SHP77 (cell line): ENCODE results near the gene MCC.

ENCODE experiments used
- DNase-seq, 2 experiments: peaks; one replicate each; lab custom pipeline; 2025; lab: John Stamatoyannopoulos, UW

Gene MCC

DNA sequence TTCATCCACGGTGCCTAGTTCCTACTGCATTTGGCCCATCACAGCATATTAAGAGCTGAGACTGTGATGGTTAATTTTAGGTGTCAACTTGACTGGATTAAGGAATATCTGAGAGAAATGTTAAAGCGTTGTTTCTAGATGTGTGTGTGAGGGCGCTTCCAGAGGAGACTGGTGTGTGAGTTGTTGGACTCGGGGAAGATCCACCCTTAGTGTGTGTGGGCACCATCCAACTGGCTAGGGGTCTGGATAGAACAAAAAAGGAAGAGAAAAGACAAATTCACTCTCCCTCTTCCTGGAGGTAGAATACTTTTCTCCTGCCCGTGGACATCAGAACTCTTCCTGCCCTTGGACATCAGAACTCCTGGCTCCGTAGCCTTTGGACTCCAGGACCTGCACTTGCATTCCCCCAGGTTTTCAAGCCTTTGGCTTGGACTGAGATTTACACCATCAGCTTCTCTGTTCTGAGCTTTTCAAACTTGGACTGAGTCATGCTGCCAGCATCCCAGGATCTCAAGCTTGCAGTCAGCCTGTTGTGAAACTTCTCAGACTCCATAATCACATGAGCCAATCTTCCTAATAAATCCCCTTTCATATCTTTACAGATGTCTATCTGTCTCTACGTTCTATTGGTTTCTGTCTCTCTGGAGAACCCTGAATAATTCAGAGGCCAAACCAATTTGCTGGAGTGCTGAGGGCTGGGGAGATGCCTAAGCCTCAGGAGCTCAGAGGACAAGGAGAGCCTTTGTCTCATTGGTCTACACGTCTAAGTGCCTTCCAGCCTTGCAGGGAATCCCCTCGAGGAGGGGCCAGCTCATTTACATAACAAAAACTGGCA lies 347.2 kb downstream of the MCC start:
- DNase-seq: no peak

DNA sequence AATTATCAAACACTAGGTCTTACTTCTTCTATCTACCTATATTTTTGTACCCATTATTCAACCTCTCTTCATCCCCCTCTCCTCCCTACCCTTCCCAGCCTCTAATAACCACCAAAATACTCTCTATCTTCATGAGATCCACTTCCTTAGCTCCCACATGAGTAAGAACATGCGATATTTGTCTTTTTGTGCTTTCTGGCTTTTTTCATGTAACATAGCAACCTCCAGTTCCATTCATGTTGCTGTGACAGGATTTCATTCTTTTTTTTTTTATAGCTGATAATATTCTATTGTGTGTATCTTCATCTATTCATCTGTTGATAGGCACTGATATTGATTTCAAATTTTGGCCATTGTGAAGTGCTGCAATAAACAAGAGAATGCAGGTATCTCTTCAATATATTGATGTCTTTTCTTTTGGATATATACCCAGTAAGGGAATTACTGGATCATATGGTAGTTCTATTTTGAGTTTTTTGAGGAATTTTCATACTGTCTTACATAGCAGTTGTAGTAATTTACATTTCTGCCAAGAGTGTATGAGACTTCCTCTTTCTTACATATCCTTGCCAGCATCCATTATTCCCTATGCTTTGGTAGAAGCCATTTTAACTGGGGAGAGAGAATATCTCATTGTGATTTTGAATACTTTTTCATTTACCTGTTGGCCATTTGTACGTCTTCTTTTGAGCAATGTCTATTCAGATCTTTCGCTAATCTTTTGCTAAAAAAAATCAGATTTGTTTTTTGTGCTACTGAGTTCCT lies 354.9 kb downstream of the MCC start:
- DNase-seq: no peak

DNA sequence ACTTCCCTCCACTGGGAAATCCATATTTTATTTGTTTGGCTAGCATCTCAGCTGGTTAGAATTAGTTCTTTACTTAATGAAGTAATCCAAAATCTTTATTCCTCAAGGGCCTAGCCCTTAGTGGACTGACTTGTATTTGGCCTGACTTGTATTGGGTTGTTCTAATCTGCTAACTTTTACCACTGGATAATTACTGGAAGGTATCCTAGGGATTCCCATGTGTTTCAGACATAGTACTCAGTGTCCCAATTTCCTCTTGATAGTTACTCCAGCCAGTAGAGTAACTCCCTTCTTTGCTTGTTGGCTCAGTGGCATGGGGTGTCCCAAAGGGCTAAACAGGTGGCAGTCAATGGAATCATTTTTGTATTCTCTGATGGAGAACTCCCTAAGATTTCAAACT lies 355.7 kb downstream of the MCC start:
- DNase-seq: no peak

DNA sequence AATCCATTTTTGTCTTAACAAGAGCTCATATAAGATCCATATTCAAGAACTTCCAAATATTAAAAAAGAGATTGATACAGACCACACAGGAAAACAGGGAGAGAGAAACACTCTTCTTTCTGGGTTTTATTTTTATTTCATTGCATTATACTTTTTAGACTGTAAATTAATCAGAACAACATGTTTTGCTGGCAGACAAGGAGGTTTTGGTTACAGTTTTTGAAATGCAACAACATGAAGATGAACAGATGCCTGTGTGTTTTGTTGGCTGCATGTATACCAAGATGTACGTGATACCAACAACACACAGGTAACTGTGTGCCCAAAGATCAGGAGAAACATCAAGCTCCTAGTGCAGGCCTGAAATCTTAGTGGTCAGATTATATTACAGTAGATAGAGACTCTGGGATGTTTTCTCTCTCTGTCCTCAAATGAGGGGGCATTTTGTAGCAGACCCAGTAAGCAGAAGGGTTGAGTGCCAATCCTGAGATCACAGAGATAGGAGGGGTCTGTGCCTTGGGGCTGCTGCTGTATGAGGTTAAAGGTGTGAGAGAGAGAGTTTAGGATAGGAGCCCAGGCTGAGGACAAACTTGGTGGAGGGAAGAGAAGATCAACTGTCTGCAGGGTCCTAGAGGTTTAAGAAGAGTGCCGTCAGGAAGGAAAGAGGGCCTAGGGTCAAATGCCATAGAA lies 359.5 kb downstream of the MCC start:
- no peak for DNase-seq

DNA sequence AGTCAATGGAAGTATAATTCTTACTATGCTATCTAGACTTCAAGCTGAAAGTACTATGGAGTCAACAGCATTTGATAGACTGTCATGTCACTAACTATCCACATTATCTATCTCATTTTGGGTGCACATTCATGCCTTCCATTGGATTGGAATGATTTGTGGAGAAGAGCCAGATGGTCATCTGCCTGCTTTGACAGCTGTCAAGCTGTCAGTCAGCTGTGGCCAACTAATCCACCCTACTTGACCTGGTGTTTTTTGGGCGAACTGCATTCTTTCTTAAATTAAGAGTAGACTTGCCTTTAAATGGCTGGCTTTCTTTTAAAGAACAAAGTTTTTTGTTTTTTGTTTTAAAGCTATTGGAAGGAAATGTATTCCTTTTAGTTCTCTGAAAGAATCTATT lies 360.2 kb downstream of the MCC start:
- no peak for DNase-seq

DNA sequence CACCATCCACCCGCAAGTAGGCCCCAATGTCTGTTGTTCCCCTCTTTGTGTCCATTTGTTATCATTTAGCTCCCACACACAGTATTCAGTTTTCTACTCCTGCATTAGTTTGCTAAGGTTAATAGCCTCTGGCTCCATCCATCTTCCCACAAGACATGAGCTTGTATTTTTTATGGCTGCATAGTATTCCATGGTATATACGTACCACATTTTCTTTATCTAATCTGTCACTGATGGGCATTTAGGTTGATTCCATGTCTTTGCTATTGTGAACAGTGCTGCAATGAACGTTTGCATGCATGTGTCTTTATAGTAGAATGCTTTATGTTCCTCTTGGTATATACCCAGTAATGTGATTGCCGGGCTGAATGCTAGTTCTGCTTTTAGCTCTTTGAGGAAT lies 361.2 kb downstream of the MCC start:
- DNase-seq: no peak

DNA sequence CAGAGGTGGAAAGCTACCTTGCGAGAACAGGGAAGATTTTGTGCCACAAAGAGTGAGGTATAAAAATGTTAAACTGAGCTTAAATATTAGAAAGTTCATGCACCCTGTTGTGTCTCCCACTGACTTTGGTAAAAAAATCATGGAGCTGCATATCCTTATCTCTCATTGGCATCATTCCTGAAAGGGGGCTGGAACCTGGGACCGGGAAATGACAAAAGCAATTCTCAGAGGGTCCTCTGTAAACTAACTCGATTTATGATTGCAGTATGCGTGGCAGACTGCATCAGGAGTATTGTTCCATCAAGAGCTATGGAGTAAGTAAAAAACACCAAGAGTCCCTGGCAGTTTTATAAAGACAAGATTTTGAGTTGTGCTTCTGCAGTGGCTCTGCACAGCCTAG lies 362.9 kb downstream of the MCC start:
- no peak for DNase-seq

DNA sequence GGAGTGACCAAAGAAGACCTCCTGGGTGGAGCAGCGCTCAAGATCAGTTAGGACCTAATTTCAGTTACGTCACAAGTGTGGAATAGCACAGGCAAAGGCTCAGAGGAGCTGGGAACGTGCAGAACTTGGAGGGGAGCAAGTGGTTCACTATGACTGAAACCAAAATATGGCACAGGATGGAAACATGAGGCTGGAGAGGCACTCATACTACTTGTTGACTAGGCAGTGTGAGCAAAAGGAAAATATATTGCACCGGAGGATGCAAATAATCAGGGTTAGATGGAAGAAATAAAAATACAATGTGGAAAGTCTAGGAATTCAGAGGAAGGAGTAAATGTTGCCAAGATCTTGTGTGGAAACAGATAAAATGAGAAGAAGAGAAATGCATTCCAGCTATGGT lies 363.3 kb downstream of the MCC start:
- no peak for DNase-seq

DNA sequence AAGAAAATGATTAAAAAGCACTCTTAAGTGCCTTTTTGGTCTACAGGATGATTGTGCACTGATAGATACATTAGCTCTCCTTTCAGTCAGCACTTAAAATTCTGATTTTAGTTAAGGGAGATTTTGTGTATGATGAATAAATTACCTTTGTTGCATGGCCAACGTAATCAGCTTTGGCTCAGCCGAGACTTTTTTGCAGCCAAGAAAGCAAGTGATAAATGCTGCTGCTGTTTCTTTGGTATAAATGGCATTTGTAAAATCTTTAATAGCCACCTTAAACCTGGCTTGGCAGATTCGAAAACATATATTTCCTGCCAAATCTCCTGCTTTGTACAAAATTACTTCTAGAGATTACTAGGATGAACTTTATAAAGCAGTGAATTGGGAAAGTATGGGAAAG lies 364.0 kb downstream of the MCC start:
- DNase-seq: no peak

DNA sequence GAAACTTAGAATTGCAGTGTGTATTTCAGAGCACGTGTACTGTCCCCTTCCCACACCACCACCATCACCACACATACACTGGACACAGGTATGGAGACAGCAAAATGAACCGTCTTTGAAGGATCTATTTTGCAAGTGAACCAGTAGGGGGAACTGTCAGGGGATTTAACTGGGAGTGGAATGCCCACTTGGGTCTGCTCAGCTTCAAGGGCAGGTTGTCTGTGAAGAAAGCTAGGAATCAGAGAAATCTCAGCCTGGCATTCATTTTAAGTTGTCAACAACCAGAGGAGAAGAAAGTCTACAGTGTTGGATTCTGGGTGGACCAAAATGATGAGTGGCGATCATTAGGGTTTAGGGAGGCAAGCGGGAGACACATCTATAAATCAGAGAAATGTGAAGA lies 364.6 kb downstream of the MCC start:
- DNase-seq: peak in 1 of 2 experiments; percentile 4

DNA sequence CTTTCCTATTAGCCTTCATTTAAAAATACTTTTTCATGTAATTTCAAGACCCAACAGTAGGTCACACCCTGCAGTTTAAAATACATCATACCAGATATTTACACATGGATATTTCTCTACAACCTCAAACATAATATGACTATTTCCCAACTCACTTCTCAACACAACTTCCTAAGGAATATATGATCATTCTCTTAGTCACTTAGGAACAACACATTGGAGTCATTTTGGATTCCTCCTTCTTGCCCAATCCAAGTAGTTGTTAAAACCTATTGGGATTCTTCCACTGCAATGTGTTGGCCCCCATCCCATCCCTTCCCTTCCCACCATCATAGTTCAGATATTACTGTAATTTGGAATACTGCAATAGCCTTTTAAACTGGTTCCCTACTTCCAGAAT lies 366.2 kb downstream of the MCC start:
- DNase-seq: no peak

DNA sequence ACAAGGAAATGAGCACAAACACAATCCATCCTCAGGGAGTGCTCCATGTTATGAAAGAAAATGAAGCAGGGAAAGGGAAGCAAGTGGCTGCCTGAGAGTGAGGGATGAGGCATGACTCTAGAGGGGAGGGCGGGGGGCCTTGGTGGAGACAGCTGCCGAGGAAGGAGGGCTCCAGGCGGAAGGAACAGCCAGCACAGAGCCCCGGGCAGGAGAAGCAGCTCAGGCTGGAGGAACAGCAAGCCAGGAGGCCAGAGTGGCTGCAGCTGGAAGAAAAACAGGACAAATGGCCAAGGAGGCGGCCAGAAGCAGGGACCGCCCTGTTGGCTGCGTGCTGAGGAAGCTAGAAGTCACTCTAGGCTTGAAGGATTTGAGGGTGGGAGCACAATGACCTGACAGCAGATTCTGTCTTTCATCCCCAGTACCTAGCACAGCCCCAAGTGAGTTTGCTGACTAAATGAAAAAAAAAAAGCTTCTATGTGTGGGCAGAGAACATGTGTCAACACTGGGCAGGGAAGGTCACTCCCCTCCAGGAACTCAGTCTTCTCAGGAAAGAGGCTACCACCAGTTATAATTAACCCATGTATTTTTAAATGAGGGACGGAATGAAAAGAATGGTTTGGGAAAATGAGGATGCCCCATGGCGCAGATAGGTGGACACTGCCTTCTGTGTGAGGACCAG lies 368.9 kb downstream of the MCC start:
- DNase-seq: no peak

DNA sequence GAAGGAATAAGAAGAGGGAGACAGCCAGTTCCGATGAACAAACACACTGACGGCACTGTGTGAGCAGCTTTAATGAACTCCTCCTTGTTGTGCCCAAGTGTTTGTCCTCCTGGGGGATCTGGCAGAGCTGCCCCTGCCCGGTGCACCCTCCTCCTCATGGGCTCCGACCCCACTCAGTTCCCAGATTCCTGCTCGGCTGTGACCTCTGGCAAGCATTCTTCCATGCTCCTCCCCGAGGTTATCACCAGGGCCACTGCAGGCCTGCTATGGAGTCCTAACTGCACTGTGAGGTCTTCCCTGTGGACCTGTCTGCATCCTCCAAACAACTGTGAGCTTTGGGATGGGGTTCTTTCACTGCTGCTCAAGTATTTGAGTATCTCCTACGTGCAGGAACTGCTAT lies 369.5 kb downstream of the MCC start:
- peak in 1 of 2 experiments; percentile 8 for DNase-seq

DNA sequence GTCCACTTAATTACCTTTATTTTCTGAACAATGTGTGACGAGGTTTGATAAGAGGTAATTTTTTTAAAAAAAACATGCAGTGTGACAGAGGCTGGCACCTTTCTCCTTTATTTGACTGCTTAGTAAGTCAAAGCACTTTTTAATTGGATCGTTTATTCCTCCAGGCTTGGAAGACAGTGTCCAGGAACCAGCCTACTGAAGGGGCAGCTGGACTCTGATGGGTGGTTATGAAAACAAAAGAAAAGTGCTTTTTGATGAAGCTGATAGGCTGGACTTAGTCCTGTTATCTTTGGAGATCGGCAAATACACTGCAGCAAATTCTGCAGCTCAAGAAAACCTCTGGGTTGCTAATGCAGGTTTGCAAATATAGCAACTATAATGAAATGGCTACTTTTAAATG lies 370.0 kb downstream of the MCC start:
- peak in 1 of 2 experiments; percentile 26 for DNase-seq

DNA sequence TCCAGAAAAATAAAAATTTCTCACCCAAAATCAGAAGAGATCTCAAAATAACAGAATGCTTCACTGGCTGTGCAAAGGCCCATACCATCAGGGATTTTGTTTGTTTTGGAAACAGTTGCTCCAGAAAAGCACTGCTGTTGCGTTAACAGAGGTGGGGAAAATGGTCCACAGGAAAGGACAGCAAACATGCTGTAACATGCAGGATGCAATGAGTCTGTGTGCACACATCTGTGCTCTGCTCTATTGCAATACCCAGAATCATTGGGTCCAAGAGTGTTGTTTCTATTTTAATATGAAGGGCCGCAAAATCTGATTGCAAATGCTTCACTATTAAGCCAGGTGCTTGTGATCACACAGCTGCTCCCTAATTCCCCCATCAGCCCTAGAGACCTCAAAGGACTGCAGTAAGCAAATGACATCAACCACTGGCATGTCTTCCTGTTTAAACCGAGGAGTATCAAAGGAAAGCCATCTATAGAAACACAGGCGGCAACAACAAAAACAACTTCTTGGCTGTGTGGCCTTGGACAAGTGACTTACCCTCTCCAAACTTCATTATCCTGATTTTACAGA lies 370.6 kb downstream of the MCC start:
- peak; percentile 11 to 56 for DNase-seq

DNA sequence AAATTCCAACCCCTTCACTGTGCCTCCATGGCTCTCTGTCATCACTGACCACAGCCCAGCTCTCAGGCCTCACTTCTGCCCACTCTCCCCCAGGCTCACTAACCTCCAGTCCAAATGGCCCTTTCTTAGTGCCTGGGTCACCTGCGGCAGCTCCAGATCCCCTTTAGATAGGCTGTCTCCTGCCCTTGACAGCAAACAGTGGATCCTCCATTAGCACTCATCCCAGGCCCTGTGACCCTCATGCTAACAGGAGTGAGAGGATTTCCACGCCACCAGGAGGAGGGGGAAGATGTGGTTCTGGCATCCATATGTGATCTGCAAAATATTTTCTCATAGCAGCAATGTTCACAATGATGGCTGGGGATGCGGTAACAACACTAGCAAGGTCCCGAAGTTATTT lies 372.3 kb downstream of the MCC start:
- DNase-seq: no peak

DNA sequence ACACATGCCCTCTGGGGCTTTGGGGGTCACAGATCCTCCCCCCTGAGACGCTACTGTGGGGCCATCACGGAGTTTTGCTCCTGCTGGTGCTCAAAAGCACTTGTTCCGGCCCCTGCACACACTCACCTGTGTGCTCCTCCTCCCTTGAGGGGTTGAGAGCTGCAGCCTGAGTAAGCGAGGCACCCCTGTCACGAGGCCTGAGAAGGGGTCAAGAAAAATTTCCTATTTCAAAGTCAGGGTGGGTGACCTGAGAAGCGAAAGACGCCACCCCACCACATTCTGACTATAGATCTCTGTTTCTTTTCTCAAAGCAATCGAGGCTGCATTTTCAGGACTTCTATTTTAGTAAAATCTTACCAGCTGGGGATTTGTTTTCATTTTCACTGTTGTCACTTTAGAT lies 373.2 kb downstream of the MCC start:
- DNase-seq: no peak

DNA sequence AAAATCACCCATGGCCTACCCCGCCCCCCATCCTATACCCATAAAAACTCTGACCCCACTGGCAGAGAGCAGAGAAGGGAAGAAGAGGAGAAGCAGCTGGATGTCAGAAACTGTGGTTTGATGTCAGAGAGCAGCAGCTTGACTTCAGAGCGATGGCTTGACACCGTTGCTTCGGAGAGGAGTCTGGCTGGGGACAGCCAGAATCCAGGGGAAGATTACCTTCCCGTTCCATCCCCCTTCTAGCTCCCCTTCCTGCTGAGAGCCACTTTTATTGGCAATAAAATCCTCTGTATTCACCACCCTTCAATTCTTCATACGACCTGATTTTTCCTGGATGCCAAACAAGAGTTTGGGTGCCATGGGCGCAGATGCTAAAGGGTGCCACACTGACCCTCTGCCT lies 373.7 kb downstream of the MCC start:
- no peak for DNase-seq

DNA sequence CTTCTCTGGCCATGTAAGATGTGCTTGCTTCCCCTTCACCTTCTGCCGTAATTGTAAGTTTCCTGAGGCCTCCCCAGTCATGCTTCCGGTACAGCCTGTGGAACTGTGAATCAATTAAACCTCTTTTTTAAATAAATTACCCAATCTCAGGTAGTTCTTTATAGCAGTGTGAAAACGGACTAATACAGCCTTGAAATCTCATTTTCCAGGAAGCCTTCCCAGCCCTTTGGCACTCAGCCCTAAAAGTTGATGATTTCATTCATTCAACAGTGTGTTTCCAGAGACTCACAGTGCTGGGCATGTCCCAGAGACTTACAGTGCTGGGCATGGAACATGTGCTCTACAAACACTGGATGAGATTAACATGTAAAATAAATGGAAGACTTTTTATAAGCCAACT lies 375.8 kb downstream of the MCC start:
- DNase-seq: no peak

DNA sequence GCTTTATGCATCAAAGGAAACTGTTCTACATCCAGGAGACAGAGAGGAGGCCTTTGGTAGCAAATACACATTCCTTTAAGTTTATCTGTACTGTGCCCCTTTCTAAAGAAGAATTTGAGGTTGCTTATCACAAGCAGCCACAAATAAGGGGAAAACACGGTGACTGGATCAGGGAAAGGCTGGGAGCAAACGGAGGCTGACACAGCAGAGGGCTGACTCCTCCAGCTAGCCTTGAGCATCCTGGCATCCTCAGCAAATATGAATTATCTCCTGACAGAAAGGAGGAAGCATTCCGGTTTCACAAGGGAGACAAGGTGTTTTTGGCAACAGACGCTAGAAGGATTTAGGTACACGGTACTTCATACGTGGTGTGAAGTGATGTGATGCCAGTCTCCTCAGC lies 378.1 kb downstream of the MCC start:
- DNase-seq: no peak

DNA sequence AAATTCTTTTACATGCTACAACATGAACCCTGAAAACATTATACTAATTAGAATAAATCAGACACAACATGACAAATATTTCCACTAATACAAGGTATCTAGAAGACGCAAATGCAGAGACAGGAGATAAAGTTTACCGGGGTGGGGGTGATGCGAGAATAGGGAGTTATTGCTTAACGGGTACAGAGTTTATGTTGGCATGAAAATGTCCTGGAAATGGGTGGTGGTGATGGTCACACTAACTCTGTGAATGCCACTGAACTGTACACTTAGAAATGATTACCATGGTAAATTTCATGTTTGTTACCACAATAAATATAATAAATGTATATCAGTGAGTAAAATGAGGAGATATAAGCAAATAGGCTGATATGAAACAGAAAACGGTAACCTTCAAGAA lies 378.9 kb downstream of the MCC start:
- no peak for DNase-seq

DNA sequence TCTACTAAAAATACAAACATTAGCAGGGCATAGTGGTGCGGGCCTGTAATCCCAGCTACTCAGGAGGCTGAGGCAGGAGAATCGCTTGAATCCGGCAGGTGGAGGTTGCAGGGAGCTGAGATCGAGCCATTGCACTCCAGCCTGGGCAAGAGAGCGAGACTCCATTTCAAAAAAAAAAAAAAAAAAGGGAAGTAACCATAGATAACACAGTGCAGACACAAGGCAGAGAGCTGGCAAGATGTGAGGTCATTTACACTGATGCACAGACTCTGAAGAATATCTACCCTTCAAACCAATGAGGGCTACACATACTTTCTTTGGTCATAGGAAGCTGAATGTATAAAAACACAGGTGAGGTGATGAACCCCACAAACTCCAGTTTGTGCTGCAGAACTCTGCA lies 379.8 kb downstream of the MCC start:
- no peak for DNase-seq
